ENCODE measurements around the gene TBC1D9. TPM values are rescaled to one million over a fixed set of nuclear protein-coding genes. Genes with fewer than 3 reads are reported as not detected.

The TBC1D9 gene
- total and polyA plus RNA-seq, 4 donors, result 47.6 to 98.1 (median 54.2) TPM

DNA sequence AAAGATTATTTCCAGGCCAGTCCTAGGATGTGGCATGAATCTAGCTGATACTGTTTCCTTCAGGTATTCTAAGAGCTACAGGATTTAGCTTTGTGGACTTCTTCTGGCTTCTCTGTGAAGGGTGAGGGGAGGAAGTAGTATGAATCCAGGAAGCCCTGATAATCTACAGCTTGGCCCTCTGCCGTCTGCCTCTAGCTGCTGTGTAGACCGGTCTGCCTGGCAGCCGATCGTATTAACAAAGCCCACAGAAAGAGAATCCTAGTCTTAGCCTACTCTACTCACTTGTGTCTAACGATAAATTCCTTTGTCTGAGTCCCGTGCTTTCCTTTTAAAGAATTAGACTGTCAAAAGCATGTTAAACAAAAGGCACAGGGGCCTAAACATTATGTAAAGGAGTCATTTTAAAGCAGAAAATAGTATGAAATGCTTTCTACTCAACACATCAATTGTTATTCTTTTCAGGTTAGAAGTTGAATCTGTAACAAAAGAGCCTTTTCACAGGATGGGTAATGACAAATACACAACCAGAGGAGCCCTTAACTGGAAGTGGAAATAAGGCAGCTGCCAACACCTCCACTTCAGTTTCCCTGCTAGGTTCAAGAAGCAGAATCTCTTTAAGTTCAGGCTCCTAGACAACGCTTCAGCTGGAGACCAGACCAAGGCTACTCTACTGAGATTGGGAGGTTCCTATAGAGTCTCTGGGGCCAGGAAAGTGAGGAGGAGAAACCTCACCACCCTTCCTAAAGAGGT lies 138.5 kb downstream of the TBC1D9 start:
- peak in 2 of 6 donors; percentile 8 to 22 for DNase-seq (ENCODE audit: low read depth in 4 of 6, low spot score in 6 of 6)
- Histone ChIP-seq H3K9me3 (ENCODE audit: control insufficient read depth, insufficient read depth, low read length) (no peaks in the 10 kb centered on the region), H3K4me3 (ENCODE audit: low read depth, low read length) (no peak overlapping the region), H3K36me3 (ENCODE audit: control insufficient read depth, insufficient read depth, low read length) (peaks cover 8% of the 10 kb centered on the region), H3K27ac (ENCODE audit: low read depth, low read length) (no peak overlapping the region), H3K27me3 (ENCODE audit: control insufficient read depth, insufficient read depth, low read length) (no peaks in the 10 kb centered on the region), H3K4me1 (ENCODE audit: control insufficient read depth, insufficient read depth, low read length) (no peaks in the 10 kb centered on the region)
- 100% methylated on average over 1 of the region's 7 CpGs for WGBS (ENCODE audit: insufficient coverage)

DNA sequence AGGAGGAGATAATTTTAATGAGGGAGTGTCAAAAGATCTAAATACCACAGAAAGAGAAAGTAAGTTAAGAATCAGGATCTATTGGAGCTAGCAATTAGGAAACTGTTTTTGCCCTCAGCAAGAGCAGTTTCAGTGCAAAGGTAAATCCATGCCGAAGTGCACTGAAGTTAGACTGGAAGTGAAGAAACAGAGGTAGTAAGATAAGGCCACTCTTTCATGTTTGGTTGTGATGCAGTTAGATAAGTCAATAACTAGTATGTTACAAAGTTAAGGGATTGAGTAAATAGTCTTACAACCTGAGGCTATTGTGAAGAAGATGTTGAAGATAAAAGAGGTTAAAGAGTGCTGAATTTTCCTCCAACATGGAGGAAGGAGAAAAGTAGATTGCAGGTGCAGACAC lies 140.7 kb downstream of the TBC1D9 start:
- WGBS (ENCODE audit: insufficient coverage), result 100% methylated on average over 1 of the region's 1 CpG
- no peaks in the 10 kb centered on the region for H3K27me3 ChIP-seq (ENCODE audit: control insufficient read depth, insufficient read depth, low read length)
- H3K4me1 ChIP-seq (ENCODE audit: control insufficient read depth, insufficient read depth, low read length), result no peaks in the 10 kb centered on the region
- H3K27ac ChIP-seq (ENCODE audit: low read depth, low read length), result no peak overlapping the region
- H3K4me3 ChIP-seq (ENCODE audit: low read depth, low read length), result no peak overlapping the region
- no peaks in the 10 kb centered on the region for H3K36me3 ChIP-seq (ENCODE audit: control insufficient read depth, insufficient read depth, low read length)
- no peaks in the 10 kb centered on the region for H3K9me3 ChIP-seq (ENCODE audit: control insufficient read depth, insufficient read depth, low read length)
- no peak for DNase-seq (ENCODE audit: low read depth in 4 of 6, low spot score in 6 of 6)

DNA sequence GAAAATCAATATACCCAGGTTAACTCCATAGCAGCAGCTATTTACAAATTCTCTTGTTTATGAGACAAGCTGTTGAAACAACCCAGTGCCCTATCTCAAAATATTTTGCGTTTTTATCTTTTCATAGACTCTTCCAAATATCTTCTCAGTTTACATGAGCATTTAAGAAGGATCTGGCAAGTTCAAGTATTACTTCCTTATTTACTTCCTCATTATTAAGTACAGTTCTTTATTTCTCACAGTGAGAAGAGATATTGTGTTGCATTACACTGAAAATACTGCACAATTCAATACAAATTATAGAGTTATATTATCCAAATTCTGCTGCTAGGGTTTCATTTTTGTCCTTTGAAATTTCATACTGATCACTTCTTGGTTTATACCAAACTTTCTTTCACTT lies 143.8 kb downstream of the TBC1D9 start:
- Histone ChIP-seq H3K27ac (ENCODE audit: low read depth, low read length) (no peak overlapping the region), H3K4me1 (ENCODE audit: control insufficient read depth, insufficient read depth, low read length) (no peaks in the 10 kb centered on the region), H3K4me3 (ENCODE audit: low read depth, low read length) (no peak overlapping the region), H3K9me3 (ENCODE audit: control insufficient read depth, insufficient read depth, low read length) (no peaks in the 10 kb centered on the region), H3K27me3 (ENCODE audit: control insufficient read depth, insufficient read depth, low read length) (no peaks in the 10 kb centered on the region), H3K36me3 (ENCODE audit: control insufficient read depth, insufficient read depth, low read length) (no peaks in the 10 kb centered on the region)
- WGBS (ENCODE audit: insufficient coverage), result no CpG with 5 or more reads among the region's 1 CpG
- no peak for DNase-seq (ENCODE audit: low read depth in 4 of 6, low spot score in 6 of 6)

DNA sequence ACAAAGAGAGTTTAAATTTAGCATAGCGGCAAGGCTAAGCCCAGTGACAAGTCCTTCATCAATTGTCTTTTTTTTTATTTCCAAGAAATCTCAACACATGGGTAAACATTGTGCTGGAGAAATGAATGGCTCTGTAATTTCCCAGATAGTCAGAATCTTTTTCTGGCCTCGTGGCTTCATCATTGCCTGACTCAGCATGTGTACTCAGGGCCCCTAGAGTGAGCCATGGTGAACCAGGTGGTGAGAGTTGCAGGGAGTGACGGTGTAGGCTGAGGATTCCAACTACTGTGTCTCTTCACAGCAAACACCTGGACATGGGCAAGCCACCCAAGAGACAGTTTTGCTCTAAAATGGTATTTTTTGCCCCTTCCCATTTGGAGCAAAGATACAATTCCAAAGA lies 144.3 kb downstream of the TBC1D9 start:
- WGBS (ENCODE audit: insufficient coverage), result no CpG with 5 or more reads among the region's 3 CpGs
- no peaks in the 10 kb centered on the region for H3K9me3 ChIP-seq (ENCODE audit: control insufficient read depth, insufficient read depth, low read length)
- H3K27ac ChIP-seq (ENCODE audit: low read depth, low read length), result no peak overlapping the region
- H3K4me1 ChIP-seq (ENCODE audit: control insufficient read depth, insufficient read depth, low read length), result no peaks in the 10 kb centered on the region
- DNase-seq (ENCODE audit: low read depth in 4 of 6, low spot score in 6 of 6), result no peak
- H3K4me3 ChIP-seq (ENCODE audit: low read depth, low read length), result no peak overlapping the region
- no peaks in the 10 kb centered on the region for H3K36me3 ChIP-seq (ENCODE audit: control insufficient read depth, insufficient read depth, low read length)
- no peaks in the 10 kb centered on the region for H3K27me3 ChIP-seq (ENCODE audit: control insufficient read depth, insufficient read depth, low read length)

DNA sequence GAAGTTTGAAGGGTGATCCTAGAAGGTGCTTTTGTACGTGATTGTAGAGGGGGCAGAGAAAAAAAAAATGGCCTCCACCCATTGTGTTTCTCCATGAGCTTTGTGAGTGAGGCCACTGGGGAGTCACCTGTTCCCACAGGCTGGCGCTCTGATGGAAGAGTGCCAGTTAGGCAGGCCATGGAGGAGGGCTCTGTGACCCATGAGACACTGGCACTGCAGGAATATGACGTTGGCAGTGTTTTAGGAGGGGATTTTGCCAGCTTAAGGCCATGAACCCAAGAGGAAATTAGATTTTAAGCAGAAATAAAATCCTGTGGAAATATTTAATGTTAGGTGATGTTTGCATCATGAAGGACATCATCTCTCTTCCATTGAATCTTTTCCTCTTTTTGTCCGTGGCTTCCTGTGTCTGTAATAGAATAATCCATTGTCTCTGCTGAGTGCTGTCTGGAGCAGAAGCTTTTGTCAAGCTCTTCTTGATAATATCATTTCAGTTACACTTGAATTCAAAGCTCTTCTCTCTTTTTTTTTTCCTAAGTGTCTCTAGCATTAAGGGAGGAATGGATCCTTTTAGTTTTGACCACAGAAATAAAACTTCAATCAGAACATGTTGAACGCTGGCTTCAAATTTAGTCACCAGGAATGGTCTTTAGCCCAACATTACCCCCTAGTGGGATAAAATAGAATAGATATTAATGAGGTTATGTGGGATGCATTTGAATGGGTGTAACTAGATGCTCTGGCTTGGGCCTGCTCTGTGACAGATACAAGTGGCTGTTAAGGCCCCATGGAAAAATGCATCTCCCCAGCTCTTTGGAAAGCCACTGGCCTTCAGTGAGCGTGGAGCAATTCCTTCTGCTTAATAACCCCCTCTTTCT lies 146.4 kb downstream of the TBC1D9 start:
- Histone ChIP-seq H3K27ac (ENCODE audit: low read depth, low read length) (no peak overlapping the region), H3K4me3 (ENCODE audit: low read depth, low read length) (no peak overlapping the region), H3K27me3 (ENCODE audit: control insufficient read depth, insufficient read depth, low read length) (no peaks in the 10 kb centered on the region), H3K9me3 (ENCODE audit: control insufficient read depth, insufficient read depth, low read length) (no peaks in the 10 kb centered on the region), H3K36me3 (ENCODE audit: control insufficient read depth, insufficient read depth, low read length) (no peaks in the 10 kb centered on the region), H3K4me1 (ENCODE audit: control insufficient read depth, insufficient read depth, low read length) (no peaks in the 10 kb centered on the region)
- WGBS (ENCODE audit: insufficient coverage), result 39% methylated on average over 3 of the region's 6 CpGs
- peak; percentile 17 to 90 (median 44) for DNase-seq (ENCODE audit: low read depth in 4 of 6, low spot score in 6 of 6)

DNA sequence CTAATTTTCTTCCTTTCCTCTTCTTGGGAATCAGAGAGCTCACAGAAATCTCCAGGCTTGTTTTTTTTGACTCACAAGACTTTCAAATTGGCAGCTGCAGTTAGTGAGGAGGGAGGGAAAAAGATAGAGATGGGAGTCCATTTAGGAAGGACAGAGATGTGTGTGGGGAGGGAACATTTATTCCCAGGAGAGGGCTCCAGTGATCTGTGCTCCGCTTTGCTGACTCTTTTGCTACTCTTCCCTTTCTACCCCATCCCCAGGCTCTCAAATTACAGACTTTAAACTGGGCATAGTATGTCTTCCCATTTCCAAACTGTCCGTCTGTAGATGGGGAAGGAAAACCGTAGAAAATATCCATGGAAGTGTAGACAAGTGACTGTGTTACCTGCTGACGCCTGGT lies 148.3 kb downstream of the TBC1D9 start:
- WGBS (ENCODE audit: insufficient coverage), result 93% methylated on average over 3 of the region's 4 CpGs
- no peak for DNase-seq (ENCODE audit: low read depth in 4 of 6, low spot score in 6 of 6)
- H3K27me3 ChIP-seq (ENCODE audit: control insufficient read depth, insufficient read depth, low read length), result no peaks in the 10 kb centered on the region
- peaks cover 4% of the 10 kb centered on the region for H3K4me1 ChIP-seq (ENCODE audit: control insufficient read depth, insufficient read depth, low read length)
- H3K36me3 ChIP-seq (ENCODE audit: control insufficient read depth, insufficient read depth, low read length), result no peaks in the 10 kb centered on the region
- H3K9me3 ChIP-seq (ENCODE audit: control insufficient read depth, insufficient read depth, low read length), result no peaks in the 10 kb centered on the region
- H3K4me3 ChIP-seq (ENCODE audit: low read depth, low read length), result no peak overlapping the region
- H3K27ac ChIP-seq (ENCODE audit: low read depth, low read length), result no peak overlapping the region

DNA sequence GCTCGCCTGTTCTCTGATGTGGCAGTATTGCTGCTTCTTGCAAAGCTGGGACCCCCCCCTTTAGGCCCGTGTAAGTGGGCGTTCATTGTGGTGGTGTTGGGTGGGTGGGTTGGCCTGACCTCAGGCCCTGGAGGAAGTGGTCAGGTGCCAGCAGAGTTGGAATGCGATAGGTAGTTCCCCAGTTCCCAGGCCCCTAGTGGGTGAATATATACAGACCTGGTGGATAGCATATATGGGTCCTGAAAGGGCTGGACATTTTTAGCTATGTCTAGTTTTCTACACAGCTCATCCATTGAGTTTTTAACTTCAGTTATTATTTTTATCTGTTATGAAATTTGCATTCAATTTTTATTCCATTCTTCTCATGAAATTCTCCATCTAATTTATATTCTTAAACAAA lies 151.6 kb downstream of the TBC1D9 start:
- Histone ChIP-seq H3K36me3 (ENCODE audit: control insufficient read depth, insufficient read depth, low read length) (no peaks in the 10 kb centered on the region), H3K27me3 (ENCODE audit: control insufficient read depth, insufficient read depth, low read length) (no peaks in the 10 kb centered on the region), H3K4me1 (ENCODE audit: control insufficient read depth, insufficient read depth, low read length) (peaks cover 7% of the 10 kb centered on the region), H3K27ac (ENCODE audit: low read depth, low read length) (no peak overlapping the region), H3K4me3 (ENCODE audit: low read depth, low read length) (no peak overlapping the region), H3K9me3 (ENCODE audit: control insufficient read depth, insufficient read depth, low read length) (no peaks in the 10 kb centered on the region)
- WGBS (ENCODE audit: insufficient coverage), result 94% methylated on average over 3 of the region's 4 CpGs
- DNase-seq (ENCODE audit: low read depth in 4 of 6, low spot score in 6 of 6), result no peak

DNA sequence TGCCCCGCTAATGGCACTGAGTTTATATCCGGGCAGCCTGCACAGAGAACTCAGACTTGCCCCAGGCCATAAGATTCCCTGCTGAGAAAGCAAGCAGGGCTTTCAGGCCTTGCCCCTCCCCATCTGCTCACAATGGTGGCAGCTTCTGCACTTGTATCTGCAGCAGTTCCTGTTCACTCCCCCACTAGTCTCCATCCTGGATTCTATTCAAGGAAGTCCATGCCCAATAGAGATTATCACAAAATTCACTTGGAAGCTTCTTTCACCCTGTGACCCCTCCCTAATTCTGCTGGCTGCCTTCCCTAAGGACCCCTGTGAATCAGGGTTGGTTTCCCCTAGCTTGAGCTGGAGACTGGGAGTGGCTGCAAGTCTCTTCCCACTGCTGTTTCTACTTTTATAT lies 152.9 kb downstream of the TBC1D9 start:
- Histone ChIP-seq H3K27me3 (ENCODE audit: control insufficient read depth, insufficient read depth, low read length) (no peaks in the 10 kb centered on the region), H3K9me3 (ENCODE audit: control insufficient read depth, insufficient read depth, low read length) (no peaks in the 10 kb centered on the region), H3K4me3 (ENCODE audit: low read depth, low read length) (no peak overlapping the region), H3K36me3 (ENCODE audit: control insufficient read depth, insufficient read depth, low read length) (no peaks in the 10 kb centered on the region), H3K4me1 (ENCODE audit: control insufficient read depth, insufficient read depth, low read length) (peaks cover 7% of the 10 kb centered on the region), H3K27ac (ENCODE audit: low read depth, low read length) (no peak overlapping the region)
- 79% methylated on average over 2 of the region's 2 CpGs for WGBS (ENCODE audit: insufficient coverage)
- no peak for DNase-seq (ENCODE audit: low read depth in 4 of 6, low spot score in 6 of 6)

DNA sequence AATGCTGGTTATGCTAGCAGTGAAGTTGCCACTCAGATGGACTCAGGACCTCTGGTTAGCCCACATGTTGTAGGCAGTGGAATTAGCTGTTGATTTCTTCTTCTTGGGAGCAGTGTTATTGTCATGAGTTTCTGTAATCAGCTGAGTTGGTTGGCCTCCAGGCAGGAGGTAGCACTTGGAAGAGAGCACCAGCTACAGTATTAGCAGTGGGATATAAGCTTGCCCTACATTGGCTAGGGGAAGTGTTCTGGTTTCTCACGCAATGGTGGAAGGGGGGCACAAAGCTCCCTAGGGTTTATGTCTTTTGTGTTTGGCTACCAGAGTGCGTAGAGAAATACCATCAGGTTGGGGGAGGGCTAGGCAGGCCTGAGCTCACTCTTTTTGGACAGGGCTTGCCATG lies 153.5 kb downstream of the TBC1D9 start:
- Histone ChIP-seq H3K27me3 (ENCODE audit: control insufficient read depth, insufficient read depth, low read length) (no peaks in the 10 kb centered on the region), H3K4me3 (ENCODE audit: low read depth, low read length) (no peak overlapping the region), H3K4me1 (ENCODE audit: control insufficient read depth, insufficient read depth, low read length) (peaks cover 7% of the 10 kb centered on the region), H3K27ac (ENCODE audit: low read depth, low read length) (no peak overlapping the region), H3K36me3 (ENCODE audit: control insufficient read depth, insufficient read depth, low read length) (no peaks in the 10 kb centered on the region), H3K9me3 (ENCODE audit: control insufficient read depth, insufficient read depth, low read length) (no peaks in the 10 kb centered on the region)
- DNase-seq (ENCODE audit: low read depth in 4 of 6, low spot score in 6 of 6), result no peak
- WGBS (ENCODE audit: insufficient coverage), result 56% methylated on average over 2 of the region's 2 CpGs

DNA sequence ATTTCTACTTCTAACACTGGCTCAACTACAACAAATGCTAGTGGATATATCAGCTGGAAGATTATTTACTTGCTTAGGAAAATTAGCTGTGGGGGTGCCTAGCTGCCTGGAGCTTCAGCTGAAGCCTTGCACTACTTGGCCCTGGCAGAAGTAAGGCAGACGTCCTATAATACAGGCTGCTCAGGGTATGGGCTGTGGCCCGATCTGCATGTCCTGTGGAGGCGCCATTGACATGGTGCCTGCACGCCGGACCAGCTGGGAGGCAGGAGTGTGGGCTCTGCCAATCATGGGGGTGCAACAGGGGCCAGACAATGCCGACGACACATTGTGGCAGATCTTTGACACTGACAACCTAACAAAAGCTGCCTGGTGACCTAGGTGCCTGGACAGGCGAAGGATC lies 155.8 kb downstream of the TBC1D9 start:
- no peaks in the 10 kb centered on the region for H3K9me3 ChIP-seq (ENCODE audit: control insufficient read depth, insufficient read depth, low read length)
- H3K4me3 ChIP-seq (ENCODE audit: low read depth, low read length), result no peak overlapping the region
- no peaks in the 10 kb centered on the region for H3K27me3 ChIP-seq (ENCODE audit: control insufficient read depth, insufficient read depth, low read length)
- no peak for DNase-seq (ENCODE audit: low read depth in 4 of 6, low spot score in 6 of 6)
- no peaks in the 10 kb centered on the region for H3K36me3 ChIP-seq (ENCODE audit: control insufficient read depth, insufficient read depth, low read length)
- 84% methylated on average over 8 of the region's 8 CpGs for WGBS (ENCODE audit: insufficient coverage)
- no peak overlapping the region for H3K27ac ChIP-seq (ENCODE audit: low read depth, low read length)
- peaks cover 7% of the 10 kb centered on the region for H3K4me1 ChIP-seq (ENCODE audit: control insufficient read depth, insufficient read depth, low read length)

Data from spinal cord (tissue), 10 donors.